Astrocyte (in vitro differentiated cells and primary cell): Measurements from ENCODE around the gene UGT1A10.

Experiments
- CTCF ChIP-seq: IDR thresholded peaks from 2 replicates; pipeline ENCODE4 v1.5.1; 2011; ENCODE audit warnings: low read depth, mild to moderate bottlenecking, inconsistent platforms, low read length, moderate library complexity; ENCODE audit not compliant: insufficient read depth
- EZH2 ChIP-seq: IDR thresholded peaks from 2 replicates; pipeline ENCODE4 v1.6.1; 2012; ENCODE audit warnings: mild to moderate bottlenecking, low read length, inconsistent platforms; ENCODE audit not compliant: insufficient read depth

- no peak for TF ChIP-seq CTCF
- no peak for TF ChIP-seq EZH2
Observed at GRCh38 chr2:233708942-233709341, 72.7 kb downstream of the UGT1A10 start.
